ENCODE data around the gene RAPH1.
A peak's percentile ranks its signal among the peaks of the same experiment; 100 is the strongest.
"Not testable (repeated sequence)": the region's sequence is repeated elsewhere in the genome, so short reads cannot be mapped to it uniquely, and the experiment has no call there.

RAPH1 gene

GRCh38 chr2:203543898-203544328 lies 8.8 kb upstream of the RAPH1 start:
- no peak for DNase-seq

- not testable (repeated sequence) for DNase-seq
Observed at GRCh38 chr2:203540598-203540997, 5.5 kb upstream of the RAPH1 start.

GRCh38 chr2:203538237-203538636 lies 3.1 kb upstream of the RAPH1 start:
- DNase-seq, result not testable (repeated sequence)

GRCh38 chr2:203536586-203536951 lies 1.5 kb upstream of the RAPH1 start:
- DNase-seq, result not testable (repeated sequence)

DNA sequence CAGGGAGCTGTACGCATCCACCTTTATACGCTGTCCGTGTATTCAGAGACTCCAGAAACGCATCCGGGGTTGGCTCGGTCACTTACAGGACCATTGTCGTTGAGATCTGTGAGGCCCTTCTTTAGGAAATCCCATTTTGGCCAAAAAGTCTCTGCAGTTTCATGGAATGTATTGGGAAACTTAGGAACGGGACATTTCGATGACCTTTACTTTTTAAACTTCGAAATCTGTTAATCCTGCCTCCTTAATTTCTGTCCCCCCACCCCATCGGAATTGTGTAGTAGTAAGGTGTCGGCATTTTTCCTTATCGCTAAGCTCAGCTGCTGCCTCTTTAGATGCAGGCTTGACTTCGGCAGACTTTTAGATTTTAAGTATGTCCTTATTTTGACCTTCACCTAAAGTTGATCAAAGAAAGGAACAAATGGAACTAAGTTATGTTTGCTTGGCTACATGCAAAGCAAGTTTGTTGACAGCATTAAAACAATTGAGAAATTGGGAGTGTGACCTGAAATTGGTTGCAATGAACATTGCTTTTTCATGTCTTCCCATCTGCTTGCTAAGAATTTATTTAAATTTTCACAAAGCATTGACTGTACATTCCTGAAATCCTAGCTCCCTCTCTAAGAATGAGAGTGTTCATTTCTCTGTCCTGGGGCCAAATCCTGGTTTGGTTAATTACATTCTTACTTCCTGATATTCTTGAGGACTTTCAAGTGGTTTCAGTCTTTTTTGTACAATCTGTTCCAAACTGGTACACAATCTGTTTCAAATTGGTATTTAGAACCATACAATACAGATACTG lies 884 bp upstream of the RAPH1 start:
- DNase-seq, result no peak

GRCh38 chr2:203534621-203535077 lies 452 bp downstream of the RAPH1 start:
- DNase-seq, result peak in 1 of 2 donors; percentile 29

DNA sequence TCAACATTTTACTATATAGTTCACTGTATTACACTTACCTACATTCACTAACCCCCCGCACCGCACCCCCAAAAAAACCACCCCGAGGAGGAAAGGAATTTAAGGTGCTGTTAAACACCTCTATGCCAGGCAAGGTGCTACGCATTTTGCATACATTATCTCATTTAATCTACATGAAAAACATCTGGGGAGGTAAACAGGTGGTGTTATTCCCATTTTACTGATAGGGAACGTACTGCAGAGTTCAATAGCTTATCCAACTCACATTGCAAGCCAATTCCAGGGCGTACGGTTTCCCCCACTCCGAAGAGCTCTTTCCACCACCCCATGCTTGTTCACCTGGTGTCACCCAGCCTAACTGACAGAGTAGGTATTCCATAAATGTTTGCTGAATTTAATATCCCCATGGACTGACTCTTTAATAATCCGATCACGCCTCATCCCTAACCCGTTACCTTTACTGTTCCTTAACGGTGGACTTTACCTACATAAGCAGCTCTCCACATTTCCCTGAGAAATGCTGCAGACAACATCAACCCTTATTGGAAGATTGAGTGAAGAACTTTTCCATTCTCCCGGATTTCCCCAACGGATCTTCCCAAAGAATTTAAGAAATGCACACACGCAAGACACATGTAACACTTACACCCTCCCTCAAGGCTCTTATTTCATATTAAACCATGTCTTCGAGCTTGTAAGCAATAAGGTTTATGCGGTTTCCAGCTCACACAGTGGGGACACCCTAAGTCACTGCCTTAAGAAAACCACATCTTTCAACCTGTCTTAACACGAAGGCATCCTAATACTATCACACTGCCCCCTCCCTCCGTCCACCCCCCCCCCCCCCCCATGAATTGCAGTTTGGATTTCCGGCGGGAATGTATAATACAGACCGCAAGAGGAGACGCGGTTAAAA lies 1.2 kb downstream of the RAPH1 start:
- no peak for DNase-seq

DNA sequence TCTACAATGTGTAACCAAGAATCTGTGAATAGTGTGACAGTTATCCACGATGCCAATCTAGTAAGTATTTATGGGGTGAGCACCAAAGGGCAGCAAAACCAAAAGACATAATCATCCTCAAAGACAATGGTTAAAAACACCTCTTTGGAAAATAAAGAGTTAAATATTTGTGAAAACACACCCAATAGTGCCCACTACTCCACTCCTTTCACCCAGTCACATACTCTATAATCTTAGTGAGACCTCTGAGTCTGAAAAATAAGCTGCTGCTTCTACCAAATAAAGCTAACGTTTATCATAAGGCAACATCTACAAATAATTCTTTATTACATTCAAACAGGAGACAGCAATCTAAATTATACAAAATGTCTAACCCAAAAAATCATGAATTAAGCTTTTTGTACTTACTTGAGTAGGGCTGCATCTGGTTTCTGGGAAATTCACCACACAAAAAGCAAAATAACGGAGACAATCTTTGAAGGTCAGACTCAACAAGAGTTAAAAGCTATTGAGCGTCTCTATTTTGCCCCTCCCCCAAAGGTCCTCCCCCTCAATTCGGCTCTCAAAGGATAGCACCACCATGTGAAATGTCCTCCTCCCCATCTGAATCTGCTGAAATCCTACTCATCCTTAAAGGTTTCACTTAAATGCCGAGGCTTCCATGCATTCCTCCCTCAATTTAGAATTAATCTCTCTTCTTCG lies 2.0 kb downstream of the RAPH1 start:
- no peak for DNase-seq

DNA sequence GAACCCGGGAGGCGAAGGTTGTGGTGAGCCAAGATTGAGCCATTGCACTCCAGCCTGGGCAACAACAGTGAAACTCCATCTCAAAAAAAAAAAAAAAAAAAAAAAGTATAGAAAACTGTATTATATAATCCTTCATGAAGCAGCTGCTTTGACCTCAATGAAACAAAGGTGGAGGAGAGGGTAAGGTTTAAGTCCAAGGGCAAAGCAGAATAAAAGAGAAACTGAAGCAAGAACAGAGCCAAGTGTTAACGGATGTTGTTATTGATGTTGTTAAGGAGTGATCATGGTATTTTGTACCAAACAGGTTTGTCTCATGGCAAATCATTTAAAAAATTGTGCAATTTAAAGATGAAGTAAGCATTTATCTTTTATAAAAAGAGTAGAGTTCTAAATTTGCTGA lies 7.4 kb downstream of the RAPH1 start:
- no peak for DNase-seq

DNA sequence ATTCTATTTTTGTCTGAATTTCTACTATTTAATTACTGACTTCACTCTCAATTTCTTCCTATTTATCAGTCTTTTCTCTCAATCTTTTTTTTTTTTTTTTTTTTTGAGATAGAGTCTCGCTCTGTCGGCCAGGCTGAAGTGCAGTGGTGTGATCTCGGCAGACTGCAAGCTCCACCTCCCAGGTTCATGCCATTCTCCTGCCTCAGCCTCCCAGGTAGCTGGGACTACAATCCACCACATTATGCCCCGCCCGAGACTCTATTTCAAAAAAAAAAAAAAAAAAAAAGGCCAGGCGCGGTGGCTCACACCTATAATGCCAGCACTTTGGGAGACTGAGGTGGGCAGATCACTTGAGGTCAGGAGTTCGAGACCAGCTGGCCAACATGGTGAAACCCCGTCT lies 21.8 kb downstream of the RAPH1 start:
- not testable (repeated sequence) for DNase-seq

DNA sequence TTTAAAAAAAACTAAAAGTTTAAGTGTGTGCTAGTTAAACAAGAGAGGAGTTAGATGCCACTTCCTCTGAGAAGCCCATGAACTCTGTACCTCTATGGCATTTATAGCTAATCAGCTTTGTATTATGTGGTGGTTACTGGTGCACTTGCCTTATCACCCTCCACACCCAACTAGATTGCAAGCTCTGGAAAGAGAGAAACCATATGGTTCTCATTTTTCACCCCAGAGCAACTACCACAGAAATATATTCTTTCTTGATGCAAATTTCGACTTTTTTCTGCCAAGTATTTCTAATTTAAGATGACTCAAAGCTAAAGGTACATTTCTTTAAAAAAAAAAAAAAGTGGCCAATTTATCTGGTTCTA lies 24.2 kb downstream of the RAPH1 start:
- DNase-seq, result no peak

GRCh38 chr2:203510256-203510940 lies 24.7 kb downstream of the RAPH1 start:
- no peak for DNase-seq

DNA sequence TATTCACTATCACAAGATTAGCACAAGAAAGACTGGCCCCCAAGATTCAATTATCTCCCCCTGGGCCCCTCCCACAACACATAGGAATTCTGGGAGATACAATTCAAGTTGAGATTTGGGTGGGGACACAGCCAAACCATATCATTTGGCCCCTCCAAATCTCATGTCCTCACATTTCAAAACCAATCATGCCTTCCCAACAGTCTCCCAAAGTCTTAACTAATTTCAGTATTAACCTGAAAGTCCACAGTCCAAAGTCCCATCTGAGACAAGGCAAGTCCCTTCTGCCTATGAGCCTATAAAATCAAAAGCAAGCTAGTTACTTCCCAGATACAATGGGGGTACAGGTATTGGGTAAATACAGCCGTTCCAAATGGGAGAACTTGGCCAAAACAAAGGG lies 31.6 kb downstream of the RAPH1 start:
- DNase-seq, result not testable (repeated sequence)

GRCh38 chr2:203501873-203502272 lies 33.2 kb downstream of the RAPH1 start:
- DNase-seq, result peak in 1 of 2 donors; percentile 0

DNA sequence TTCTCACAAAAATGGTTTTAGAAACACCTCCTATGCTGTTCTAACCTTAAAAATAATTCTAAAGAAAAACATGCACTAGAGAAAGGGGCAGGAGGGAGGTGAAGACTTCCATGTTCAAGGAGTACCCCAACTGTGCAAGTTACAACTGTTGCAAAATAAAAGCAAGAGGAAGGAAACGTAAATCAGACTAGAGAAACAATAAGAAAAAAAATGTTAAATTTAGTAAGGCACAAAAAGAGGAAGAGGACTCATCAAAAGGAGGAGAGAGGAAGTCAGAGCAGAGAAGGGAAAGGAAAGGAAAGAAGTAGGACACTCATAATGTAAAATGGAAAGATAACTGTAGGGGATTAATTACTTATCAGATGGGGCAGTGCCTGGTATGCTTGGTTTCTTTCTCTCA lies 34.1 kb downstream of the RAPH1 start:
- peak in 1 of 2 donors; percentile 3 for DNase-seq

DNA sequence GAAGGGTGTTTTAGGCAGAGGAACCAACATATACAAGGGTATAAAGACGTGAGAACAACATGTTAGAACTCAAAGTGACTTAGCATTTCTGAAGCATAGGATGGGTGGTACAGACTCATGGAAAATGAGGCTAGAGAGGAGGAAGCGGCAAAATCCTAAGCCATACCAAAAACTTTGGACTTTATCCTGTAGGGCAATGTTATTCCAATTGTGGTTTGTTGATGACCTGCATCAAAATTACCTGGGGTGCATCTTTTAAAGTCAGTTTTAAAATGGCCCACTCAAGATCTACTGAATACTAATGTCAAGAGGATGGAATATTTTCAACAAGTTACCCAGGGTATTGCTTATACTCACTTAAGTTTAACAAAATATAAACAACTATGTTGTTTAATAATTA lies 34.8 kb downstream of the RAPH1 start:
- no peak for DNase-seq

DNA sequence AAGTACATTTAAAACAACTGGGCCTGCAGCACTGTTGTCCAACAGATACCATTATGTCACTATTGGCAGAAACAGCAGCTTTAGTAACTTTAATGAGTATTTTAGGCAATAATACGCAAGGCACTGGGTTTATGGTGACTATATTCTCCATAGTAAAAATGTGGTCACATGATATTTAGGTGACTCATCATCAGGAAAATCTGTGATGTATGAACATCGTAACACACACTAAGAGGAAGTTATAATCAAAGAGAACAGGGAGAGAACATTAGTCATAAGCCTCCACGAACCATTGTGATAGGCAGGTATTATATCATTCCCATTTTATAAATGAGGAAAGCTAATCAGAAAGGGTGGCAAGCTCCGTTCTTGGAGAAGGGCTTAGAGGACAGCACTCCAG lies 36.9 kb downstream of the RAPH1 start:
- DNase-seq, result no peak

DNA sequence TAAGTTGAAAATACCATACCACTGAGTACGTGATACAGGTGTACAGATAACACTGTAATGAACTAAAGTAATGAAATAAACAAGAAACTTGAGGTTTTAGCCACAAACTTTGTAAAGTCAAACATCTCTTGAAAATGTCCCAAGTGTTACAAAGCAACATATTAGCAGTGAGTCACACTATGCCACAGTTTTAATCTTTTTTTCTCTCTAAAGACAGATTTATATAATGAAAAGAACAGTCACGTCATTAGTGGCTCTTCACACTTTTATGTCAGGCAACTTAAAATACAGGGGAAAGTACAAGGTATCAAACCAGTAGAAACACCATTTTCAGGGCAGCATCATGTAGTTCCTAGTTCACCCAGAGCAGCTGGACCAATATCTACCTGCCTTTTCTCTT lies 42.1 kb downstream of the RAPH1 start:
- no peak for DNase-seq

DNA sequence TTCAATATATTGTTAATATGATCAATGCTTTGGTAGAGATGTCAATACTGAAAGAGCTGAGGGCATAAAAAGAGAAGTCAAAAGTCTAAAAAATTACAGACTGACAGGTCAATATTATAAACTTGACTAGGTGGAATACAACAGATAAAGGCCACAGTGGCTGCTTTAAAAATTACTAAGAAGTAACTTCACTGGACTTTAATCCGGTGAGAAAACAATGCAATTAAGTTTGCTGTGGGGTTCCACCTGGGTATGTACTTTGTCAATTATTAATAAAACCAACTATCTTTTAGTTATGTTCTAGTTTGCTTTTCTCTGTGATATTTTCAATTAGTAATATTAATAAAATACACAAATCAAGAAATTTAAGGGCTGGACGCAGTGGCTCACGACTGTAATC lies 44.7 kb downstream of the RAPH1 start:
- no peak for DNase-seq

DNA sequence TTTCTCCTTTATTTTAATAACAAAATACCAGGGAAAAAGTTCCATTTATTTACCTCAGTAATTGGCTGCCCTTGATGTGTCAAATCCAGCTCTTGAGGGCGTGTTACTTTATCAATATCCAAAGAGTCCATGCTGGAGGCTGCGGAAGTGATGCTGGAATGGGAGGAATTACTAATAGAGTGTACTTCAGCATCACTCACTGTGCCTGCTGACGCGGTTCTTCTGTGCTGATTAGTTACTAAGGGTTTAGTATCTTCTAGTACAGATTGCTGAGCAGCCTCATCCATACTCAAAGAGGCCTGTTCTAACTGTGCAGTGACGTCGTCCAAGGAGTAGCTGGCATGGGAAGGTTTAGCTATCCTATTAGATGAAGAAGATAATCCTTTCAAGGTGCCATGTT lies 45.6 kb downstream of the RAPH1 start:
- no peak for DNase-seq

- DNase-seq, result peak; percentile 13 to 14
Observed at GRCh38 chr2:203484266-203485112, 50.6 kb downstream of the RAPH1 start.

DNA sequence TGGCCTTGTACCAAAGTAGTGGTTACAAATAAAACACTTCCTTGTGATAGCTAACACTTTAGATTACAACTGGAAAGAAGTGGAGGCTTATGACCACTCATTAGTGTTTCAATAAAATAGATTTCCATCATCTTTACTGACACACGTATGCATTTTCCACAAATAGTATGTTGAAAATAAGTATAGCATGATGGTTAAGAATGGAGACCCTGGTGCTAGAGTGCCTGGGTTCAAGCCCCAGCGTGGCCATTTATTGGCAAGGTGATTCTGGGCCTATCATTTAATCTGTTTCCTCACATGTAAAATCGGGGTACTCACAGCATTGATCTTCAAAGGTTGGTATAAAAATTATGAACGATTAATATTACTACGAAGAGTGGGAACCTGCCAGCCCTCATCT lies 54.5 kb downstream of the RAPH1 start:
- no peak for DNase-seq

Data from hippocampal formation (tissue), 2 donors.